Right kidney (tissue), 1 donor: ENCODE results near the gene TMEM33.

Experiments
- DNase-seq: peaks from one replicate; pipeline ENCODE4 v3.0.0-alpha.2; 2016

The TMEM33 gene

DNA sequence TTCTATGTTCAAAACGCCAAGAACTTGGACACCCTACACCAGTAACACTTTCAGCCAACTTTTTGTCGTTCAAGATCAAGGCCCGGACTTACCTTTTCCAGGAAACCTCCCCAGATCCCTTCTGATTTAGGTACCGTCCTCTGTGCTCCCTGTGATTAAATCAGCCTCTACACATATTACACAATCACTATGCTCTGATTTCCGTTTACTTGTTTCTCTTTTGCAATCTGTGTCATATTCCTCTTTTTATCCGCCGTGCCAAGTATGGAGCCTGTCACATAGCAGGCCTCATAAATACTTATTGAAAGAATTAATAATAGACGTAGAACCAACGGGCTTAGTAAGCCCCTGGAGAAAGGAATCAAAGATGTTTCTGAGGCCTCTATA, 722 bp upstream of the TMEM33 start:
- no peak for DNase-seq

DNA sequence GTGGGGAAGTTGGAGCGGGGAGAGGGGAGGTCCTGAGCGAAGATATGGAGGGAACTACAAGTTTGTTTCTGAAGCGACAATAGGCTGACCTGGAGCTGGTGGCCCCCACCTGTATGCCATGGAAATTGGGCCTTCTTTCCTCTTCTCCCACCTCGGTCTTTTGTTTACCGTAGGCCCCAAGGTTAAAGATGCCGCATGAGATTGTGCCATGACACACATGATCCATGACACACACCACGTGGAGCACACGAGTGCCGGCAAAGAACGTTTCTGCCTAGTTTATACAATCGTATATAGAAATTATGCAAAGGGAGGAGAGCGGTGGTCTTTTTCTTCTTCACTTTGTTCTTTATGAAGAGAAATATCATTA, 408 bp downstream of the TMEM33 start:
- DNase-seq = no peak

DNA sequence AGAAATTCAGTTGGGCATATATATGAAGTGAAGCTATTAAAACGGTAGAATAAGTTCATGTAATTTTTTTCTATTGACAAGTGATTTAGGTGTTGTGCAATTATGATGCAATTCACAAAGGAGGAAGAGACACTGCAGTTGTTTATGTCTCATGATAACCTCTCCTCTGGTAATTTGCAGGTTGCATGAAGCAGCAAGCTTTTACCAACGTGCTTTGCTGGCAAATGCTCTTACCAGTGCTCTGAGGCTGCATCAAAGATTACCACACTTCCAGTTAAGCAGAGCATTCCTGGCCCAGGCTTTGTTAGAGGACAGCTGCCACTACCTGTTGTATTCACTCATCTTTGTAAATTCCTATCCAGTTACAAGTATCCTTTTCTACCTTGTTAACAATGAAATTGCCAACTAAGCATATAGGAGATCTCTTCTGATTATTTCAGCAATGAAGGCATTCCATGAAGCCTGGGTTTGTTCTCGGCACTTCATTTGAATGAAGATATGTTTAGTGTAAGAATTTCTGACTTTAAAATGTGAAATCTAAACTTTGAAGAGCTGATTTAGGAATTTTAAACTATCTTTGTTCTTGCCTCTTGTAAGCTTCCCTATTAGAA, 3.9 kb downstream of the TMEM33 start:
- DNase-seq = no peak

DNA sequence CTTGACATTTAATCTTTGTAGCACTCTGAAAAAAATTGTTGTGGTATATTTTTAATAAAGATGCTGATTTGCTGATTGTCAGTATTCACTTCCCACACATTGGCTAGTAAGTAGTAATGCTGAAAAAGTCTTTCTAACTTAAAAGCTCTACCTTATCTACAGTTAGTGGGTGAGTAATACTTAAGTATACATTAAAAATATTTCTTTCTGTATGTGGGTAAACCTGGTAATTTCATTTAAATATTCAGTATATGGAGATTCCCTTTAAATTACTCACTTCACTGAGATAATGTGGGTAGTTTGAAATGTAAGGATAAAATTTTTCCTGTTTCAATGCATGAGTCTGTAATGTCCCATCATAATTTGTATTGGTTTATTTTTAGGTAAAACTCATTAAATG, 5.6 kb downstream of the TMEM33 start:
- no peak for DNase-seq

DNA sequence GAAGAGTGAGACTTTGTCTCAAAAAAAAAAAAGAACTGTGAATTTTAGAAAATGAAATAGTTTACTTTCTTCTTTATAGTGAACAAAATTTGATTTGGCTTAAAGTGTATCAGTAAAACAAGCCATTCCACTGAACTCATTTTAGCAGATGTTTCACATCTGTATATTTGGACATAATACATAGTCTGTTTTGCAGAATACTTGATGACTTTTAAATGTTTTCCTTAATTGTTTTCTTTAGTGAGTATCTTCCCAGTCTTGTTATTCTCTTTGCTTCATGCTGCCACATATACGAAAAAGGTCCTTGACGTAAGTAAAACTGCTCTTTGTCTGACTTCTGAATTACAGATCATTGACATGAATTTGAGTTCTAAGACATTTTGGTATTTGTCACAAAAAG, 8.3 kb downstream of the TMEM33 start:
- DNase-seq = no peak

DNA sequence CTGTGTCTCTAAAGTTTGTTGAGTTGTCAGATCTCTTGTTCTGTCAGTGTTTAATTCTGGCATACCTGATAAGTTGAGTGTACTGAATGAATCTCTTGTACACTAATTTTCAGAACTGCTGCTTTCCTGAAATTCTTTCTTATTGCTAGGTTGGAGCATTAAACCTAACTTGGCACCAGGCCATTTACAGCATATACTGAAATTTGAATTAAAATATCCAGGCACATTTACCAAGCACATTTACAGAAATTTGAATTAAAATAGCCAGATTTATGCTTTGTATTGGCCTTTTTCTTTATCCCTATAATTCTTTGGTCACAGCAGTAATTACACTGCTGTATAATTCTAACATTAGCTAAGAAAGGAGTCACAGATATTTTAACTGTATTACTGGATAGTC, 8.9 kb downstream of the TMEM33 start:
- DNase-seq = no peak

DNA sequence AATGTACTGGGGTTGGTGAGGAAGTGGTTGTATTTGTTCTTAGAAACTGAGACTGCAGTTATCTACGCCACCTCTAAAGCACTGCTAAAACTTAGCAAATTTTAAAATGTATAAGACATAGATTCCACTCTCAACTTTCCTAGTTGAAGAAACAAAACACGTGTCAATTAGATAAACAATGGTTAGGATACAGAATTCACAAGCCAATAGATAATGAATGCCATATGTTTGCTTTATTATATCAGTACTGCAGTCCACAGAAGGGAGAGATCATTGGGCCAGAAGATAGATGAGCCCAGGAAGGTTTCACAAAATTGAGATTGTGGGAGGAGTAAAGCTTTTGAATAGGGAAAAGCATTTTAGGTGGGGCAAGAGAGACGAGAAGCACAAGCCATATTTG, 14.3 kb downstream of the TMEM33 start:
- no peak for DNase-seq

DNA sequence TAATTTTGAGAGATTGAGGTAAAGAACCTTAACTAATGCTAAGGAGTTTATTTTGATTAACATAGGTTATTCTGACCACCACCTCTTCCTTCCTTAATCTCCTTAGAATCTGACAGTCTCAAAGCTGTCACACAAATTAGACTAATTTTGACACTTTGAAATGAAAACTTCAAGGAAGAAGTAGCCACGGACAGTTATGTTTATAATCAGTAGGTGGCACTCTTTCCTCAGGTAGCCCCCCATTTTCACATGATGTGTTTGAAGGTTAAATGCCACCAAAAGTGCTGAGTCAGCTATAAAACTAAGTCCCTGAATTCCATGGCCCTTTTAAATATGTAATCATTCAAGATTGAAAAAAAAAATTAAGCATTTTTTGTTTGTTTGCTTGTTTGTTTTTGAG, 22.4 kb downstream of the TMEM33 start:
- DNase-seq = no peak

DNA sequence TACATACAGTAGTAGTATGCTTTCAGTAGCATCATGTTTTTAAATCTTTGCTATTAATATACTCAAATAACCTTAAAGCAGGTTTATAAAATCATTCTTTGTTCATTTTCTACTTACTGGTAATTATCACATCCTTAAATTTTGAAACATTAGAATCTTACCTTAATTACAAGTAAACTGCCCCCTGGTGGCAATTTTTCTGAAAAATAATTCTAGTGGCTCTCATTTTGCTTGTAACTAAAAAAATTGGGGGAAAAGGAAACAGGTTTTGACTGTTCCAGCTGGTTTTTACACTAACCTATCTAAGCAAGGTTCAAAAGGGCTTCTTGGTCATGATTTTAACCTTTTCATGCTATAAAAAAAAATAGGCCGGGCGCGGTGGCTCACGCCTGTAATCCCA, 27.9 kb downstream of the TMEM33 start:
- DNase-seq = no peak

DNA sequence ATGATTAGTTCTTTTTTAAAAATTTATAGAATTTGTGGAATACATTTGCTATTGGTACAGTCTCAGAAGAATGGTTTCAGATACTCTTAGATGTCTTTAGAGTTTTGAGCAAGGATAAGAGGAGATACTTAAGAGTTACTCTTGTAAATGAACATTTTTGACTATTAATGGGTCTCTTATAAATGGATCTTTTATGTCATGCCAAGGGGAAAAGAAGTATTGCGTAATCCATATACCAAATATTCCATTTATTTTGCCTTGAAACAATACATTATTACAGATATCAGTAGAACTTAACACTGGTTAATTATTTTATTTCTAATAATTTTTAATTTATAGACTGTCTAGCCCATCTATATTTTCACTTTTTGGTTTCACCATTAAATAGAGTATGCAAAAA, 29.2 kb downstream of the TMEM33 start:
- no peak for DNase-seq

DNA sequence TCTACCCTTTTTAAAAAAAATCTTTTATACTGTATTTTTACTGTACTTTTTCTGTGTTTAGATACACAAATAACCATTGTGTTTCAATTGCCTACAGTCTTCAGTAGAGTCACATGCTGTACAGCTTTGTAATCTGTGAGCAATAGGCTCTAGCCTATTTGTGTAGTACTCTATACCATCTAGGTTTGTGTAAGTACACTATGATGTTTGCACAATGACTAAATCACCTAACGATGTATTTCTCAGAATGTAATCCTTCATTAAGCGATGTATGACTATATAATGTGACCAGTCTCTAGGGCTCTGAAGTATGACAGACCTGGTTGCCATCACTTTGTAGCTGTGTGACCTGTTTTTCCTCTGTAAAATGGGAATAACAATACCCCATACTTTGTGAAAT, 32.2 kb downstream of the TMEM33 start:
- no peak for DNase-seq

DNA sequence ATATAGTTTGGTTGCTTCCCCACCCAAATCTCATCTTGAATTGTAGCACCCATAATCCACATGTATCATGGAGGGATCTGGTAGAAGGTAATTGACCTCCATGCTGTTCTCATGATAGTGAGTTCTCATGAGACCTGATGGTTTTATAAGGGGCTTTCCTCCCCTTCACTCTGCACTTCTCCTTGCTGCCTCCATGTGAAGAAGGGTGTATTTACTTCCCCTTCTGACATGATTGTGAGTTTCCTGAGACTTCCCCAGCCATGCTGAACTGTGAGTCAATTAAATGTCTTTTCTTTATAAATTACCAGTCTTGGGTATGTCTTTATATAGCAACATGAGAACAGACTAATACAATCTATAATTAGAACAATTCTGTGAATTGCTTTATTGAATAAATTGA, 34.4 kb downstream of the TMEM33 start:
- DNase-seq = no peak

DNA sequence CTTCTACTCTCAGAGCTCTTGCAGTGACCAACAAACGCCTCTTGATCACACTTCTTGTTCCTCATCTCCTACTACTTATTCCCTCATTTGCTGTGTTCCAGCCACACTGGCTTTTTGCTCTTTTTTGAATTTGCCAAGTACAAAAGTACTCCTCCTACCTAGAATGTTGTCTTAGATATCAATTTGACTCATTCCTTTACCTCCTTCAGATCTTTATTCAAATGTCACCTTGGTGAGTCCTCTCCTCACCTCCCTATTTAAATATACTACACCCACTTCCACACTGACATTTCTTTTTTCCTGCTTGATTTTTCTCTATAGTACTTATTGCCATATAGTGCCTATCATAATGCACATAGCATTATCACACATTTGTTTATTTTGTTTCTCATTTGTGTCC, 40.1 kb downstream of the TMEM33 start:
- DNase-seq = no peak

DNA sequence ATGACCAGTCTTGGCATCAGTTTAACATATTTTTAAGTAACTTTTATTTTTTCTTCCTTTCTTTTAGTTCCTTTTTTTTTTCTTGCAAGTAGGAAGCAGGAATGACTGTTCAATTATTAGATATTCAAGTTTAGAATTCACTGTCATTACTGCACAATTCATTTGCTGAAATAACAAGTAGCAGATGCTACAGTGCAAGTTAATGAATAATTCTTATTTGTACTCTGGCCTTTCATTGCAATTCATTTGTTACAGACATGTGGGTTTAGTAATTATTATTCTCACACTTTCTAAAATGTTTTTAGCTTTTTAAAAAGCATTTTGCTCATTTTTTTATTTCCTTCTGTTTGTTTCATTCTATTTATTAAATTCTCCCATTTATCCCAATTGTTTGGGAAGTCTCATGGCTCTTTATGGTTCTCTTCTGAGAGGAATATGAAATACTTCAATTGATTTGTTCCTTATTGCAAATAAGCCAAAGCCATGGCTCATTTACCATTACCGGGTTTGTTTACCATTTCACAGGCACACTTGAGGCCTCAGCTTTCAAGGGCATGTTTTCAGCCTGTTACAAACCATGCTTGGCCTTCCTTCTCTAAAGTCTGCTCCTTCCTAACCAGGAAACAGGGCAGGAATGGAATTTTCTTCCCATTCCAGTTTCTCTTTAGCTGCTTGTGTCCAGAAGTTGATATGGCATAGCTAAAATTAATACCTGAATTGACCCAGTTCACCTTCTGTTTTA, 41.7 kb downstream of the TMEM33 start:
- no peak for DNase-seq

DNA sequence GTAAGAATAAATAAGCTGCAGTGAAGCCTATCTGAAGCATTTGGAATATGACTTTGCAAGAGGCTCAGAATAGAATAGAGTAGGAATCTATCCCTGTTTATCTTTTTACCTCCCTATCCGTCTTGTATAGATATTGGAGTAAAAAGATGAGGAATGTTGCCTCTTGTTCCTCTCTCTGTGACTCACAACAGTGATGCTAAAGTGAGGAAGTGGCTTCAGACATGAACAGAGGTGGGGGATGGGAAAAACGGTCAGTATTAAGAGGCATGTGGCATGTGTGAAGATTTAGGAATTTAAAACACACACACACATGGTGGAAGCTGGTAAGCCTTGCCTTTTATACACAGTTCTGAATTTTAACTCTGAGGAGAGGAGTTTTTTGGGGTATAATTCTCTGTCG, 42.5 kb downstream of the TMEM33 start:
- no peak for DNase-seq

DNA sequence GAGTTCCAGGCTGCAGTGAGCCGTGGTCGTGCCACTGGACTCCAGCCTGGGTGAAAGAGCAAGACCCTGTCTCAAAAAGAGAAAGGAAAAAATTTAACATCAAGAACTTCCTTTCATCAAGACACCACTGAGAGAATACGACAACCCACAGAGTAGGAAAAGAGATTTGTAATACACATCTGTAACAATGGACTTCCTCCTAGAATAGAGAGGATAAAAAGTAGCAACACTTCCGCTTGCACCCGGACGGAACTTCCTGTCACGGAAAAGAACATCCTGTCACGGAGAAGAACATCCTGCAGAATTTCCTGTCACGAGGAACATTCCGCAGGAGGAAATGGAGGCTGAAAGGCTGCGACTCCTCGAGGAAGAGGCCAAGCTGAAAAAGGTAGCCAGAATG, 46.2 kb downstream of the TMEM33 start, which contains the start of gene DCAF4L1:
Gene DCAF4L1 (plus strand): TSS at position 301 of the 400 bp plus-strand sequence. CDS start 37 bp downstream, at position 338.
- no peak for DNase-seq

DNA sequence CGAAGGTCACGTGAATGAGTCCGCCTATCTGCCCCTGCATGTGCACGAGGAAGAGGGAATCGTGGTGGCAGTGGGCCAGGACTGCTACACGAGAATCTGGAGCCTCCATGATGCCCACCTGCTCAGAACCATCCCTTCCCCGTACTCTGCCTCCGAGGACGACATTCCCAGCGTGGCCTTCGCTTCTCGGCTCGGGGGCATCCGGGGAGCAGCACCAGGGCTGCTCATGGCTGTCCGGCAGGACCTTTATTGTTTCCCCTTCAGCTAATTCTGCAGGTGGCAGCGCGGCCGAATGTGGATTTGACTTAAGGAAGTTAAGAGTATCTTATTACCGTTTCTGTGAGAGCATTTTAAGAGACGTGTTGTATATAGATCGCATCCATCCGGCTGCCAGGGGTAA, 47.5 kb downstream of the TMEM33 start:
- DNase-seq = no peak

DNA sequence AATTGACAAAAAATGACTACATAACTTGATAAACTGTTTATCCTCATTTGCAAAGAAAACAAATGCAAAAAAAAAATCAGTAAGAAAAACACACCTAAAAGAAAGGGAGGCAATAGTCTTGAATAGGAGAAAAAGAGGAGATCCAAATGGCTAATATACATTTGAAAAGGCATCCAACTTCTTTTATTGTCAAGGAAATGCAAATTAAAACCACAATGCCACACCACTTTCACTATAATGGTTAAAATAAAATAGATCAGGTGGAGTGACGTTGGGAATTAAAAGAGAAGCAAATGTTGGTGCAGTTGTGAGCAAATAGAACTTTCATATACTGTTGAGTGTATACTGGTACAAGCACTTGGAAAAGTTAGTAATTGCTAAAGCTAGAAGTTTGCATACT, 49.9 kb downstream of the TMEM33 start:
- no peak for DNase-seq

DNA sequence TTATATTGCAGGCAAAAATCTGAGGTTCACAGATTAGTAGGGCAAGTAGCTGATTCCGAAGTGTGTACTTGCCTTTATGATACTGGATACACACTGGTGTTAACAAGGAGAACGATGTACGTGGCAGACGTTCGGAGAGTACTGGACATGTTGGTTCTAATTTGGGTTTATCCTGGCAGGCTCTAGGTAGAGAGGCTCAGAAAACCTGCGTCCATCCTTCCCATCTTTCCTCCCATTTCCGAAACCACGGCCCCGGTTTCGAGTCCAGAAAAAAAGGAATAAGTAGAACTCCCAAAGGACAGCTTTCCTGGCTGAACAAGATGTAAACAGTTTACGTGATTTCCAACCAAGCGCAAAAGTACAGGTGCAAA, 54.8 kb downstream of the TMEM33 start:
- DNase-seq = no peak

DNA sequence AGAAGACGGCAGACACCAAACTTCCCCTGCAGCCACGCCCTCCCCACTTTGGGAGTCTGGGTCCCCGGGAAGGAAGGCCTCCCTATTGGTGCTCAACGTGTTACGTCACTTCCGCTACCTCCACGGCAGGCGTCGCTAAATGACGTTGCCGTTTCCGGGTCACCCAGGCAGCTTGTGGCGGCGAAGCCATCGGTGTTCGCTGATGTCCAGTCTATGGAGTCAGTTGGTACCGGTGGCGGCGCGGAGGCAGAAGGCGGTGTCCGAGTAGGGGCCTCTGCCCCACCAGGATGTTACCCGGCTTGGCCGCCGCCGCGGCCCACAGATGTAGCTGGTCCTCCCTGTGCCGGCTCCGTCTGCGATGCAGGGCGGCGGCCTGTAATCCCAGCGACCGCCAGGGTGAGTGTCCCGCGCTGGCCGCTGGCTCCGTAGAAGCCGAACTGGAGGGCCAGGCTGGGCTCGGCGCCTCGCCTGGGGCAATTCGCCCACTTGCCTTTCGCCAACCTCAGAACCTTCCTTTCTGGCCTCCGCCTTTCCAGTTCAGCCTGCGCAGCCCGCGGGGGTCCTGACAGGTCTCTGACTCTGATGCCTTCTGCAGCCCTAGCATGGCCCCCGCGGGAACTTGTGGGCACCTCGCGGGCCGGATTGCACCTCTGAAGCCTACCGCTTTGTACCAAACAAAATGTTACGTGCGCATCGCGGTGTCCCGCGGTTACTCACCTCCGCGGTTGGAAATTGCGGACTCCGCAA, 55.3 kb downstream of the TMEM33 start, which contains the start of gene SLC30A9:
Gene SLC30A9 (plus strand): TSS at position 166 of the 747 bp plus-strand sequence. CDS start 122 bp downstream, at position 288.
- DNase-seq = peak; percentile 97

DNA sequence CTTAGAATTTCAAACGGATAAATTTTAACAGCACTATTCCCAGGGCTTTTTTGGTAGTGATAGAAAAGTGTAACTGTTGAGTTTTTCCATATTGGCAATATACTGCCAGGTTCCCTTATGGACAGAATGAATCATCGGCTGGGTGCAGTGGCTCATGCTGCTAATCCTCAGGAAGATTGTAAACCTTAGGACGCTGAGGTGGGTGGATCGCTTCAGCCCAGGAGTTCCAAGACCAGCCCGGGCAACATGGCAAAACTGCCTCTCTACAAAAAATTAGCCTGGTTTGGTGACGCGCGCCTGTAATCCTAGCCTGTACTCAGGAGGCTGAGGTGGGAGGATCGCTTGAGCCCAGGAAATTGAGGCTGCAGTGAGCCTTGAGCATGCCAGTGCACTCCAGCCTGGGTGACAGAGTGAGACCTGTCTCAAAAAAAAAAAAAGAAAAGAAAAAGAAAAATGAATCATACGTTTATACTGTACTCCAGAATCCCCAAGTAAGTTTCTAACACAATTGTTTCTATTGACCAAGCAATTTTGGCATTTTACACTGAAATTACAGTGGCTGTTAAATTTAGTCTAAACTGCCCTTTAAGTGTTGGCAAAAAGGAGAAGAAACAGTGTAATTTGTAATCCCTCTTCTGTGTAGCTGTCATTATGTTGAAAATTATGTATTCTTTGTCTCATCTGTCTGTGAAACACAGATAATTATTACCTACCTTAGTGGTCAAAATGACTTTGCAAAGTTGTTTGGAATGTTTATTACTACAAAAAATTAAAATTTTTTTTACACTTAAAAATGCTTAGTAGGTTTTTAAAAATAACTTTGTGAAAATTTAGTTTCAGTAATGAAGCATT, 56.9 kb downstream of the TMEM33 start:
- DNase-seq = no peak

DNA sequence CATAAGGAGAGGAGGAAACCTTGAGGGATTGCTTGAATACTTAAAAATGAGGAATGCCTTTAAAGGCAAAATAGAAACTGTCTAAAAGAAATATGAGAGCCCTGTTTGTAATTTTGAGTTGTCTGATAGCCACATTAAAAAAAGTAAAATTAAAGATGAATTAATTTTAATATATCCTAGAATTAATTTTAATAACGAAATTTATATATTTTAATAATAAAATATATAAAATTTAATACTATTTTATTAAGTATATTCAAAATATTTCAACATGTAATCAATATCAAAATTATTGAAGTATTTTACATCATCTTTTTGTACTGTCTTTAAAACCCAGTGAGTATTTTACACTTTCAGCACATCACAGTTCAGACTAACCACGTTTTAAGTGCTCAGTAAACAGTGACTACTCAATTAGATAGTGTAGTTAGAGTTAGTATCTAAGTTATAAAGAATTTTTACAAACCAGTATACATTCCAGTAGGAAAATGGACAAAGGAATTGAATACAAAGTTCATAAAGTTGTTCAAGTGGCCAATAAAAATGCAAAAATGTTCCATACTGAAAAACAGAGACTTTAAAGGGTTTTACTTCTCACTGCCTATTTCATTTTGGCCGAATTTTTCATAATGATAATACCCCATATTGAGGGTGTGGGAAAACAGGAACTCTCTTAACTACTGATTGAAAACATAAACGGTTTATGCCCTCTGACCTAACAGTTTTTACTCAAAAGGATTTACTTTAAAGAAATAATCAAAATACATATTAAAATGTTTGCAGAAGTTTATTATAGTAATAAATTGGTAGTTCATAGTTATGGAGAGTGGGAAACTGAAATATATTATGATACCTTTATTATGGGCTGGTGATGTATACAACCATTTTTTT, 58.0 kb downstream of the TMEM33 start:
- DNase-seq = no peak
